Measurements from ENCODE around the gene URB1.

GRCh38 chr21:32309906-32310460 is 82.8 kb downstream of the URB1 start:
- TF ChIP-seq POLR2A (IDR thresholded peaks at IDR 0.05) (no peak), CTCF (IDR thresholded peaks at IDR 0.05) (no peak)

All from lower leg skin (tissue), 3 donors.